ENCODE results near the gene ZC3H8.

ZC3H8 gene

DNA sequence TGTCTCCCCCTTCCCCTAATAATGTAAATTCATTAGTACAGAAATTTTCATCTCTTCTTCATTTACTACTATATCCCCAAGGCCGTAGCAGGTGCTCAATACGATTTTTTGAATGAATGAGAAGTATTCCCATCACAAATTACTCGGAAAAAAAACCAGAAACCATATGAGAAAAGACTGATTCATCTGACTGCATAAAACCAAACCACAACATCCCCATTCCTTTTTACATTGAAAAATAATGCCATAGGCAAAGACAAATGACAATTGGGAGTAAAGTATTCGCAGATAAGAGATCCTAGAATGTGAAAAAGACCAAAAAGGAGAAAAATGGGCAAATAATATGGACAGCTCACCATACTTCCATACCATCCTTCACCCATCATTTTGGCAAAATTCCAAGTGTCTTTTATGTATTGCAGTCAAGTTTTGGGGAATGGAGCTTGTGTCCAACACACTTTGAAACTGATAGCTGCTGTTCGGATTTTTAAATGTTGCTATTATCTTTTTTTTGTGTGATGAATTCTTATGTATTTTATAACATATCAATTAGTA lies 1.5 kb downstream of the ZC3H8 start:
- Histone ChIP-seq H3K36me3 (ENCODE audit: insufficient read depth, low read length) (peaks cover 14% of the 10 kb centered on the region), H3K4me3 (peak overlapping the region; percentile 98), H3K9me3 (ENCODE audit: low read depth, low read length) (no peaks in the 10 kb centered on the region), H3K27ac (no peak overlapping the region), H3K9ac (ENCODE audit: insufficient read length) (no peak overlapping the region)
- 0 out of 2 replicates have a peak, but pooled peaks have one; percentile 17 for TF ChIP-seq POLR2AphosphoS5 (IDR thresholded peaks at IDR 0.05; ENCODE audit: borderline replicate concordance, low read depth, low read length)
- TF ChIP-seq FOXP2 (optimal IDR thresholded peaks at IDR 0.05; ENCODE audit: control extremely low read depth, extremely low read length, insufficient read depth): no peak
- no peak for DNase-seq (ENCODE audit: low read depth, low spot score)

DNA sequence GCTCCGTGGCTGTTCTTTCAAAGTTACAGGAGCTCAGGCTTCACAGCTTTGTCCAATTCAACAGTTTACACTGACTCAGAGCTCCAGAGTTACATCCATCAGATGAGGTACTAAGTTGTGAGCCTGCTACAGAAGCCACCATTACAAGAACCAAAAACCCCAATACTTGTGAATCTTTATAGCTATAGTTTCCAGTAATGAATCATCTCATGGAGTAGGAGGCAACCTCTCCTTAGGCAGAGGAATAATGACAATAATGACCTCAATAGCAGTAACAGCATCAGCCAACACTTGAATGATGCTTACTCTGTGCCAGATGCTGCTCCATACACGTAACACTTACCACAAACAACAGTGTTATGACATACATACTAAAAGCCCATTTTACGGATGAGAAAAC lies 3.6 kb downstream of the ZC3H8 start:
- TF ChIP-seq EZH2 (IDR thresholded peaks at IDR 0.05): no peak
- TF ChIP-seq FOXP2 (optimal IDR thresholded peaks at IDR 0.05; ENCODE audit: control extremely low read depth, extremely low read length, insufficient read depth): no peak
- no peak for TF ChIP-seq POLR2AphosphoS5 (IDR thresholded peaks at IDR 0.05; ENCODE audit: borderline replicate concordance, low read depth, low read length)
- no peak for DNase-seq (ENCODE audit: low read depth, low spot score)
- H3K36me3 ChIP-seq (ENCODE audit: insufficient read depth, low read length): peaks cover 32% of the 10 kb centered on the region
- no peak overlapping the region for H3K4me3 ChIP-seq
- no peak overlapping the region for H3K9ac ChIP-seq (ENCODE audit: insufficient read length)
- H3K27ac ChIP-seq: no peak overlapping the region
- H3K9me3 ChIP-seq (ENCODE audit: low read depth, low read length): no peaks in the 10 kb centered on the region

DNA sequence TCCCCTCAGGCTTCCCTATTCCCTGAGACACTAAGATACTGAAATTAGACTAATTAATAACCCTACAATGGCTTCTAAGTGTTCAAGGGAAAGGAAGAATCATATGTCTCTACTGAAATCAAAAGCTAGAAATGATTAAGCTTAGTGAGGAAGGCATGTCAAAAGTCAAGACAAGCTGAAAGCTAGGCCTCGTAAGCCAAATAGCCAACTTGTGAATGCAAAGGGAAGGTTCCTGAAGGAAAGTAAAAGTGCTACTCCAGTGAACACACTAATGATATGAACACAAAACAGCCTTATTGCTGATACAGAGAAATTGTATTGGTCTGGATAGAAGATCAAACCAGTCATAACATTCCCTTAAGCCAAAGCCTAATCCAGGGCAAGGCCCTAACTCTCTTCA lies 10.0 kb downstream of the ZC3H8 start:
- no peak overlapping the region for H3K4me3 ChIP-seq
- no peak for DNase-seq (ENCODE audit: low read depth, low spot score)
- no peak overlapping the region for H3K9ac ChIP-seq (ENCODE audit: insufficient read length)
- TF ChIP-seq FOXP2 (optimal IDR thresholded peaks at IDR 0.05; ENCODE audit: control extremely low read depth, extremely low read length, insufficient read depth): no peak
- no peak for TF ChIP-seq EZH2 (IDR thresholded peaks at IDR 0.05)
- TF ChIP-seq POLR2AphosphoS5 (IDR thresholded peaks at IDR 0.05; ENCODE audit: borderline replicate concordance, low read depth, low read length): no peak
- H3K36me3 ChIP-seq (ENCODE audit: insufficient read depth, low read length): peaks cover 50% of the 10 kb centered on the region
- no peaks in the 10 kb centered on the region for H3K9me3 ChIP-seq (ENCODE audit: low read depth, low read length)
- no peak overlapping the region for H3K27ac ChIP-seq

DNA sequence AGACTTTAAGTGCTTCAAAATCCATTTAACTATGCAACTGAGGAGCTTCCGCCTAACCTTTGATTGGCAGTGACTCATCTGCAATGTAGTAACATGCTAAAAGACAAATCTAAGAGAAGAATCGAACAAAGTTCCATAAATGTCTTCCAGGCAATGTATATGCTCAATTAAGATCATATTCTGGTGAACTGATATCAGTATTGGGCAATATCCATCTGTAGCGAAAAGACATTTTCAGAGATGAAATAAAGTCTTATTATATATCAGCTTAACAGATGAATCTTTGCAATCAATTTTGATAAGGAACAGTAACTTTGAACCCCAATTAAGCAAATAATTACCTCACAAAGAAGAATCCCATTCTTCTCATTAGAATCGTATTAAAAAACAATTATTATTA lies 11.6 kb downstream of the ZC3H8 start:
- TF ChIP-seq FOXP2 (optimal IDR thresholded peaks at IDR 0.05; ENCODE audit: control extremely low read depth, extremely low read length, insufficient read depth) (no peak), EZH2 (IDR thresholded peaks at IDR 0.05) (no peak), POLR2AphosphoS5 (IDR thresholded peaks at IDR 0.05; ENCODE audit: borderline replicate concordance, low read depth, low read length) (no peak)
- Histone ChIP-seq H3K4me3 (no peak overlapping the region), H3K36me3 (ENCODE audit: insufficient read depth, low read length) (peaks cover 41% of the 10 kb centered on the region), H3K9me3 (ENCODE audit: low read depth, low read length) (no peaks in the 10 kb centered on the region), H3K9ac (ENCODE audit: insufficient read length) (no peak overlapping the region), H3K27ac (no peak overlapping the region)
- DNase-seq (ENCODE audit: low read depth, low spot score): no peak

DNA sequence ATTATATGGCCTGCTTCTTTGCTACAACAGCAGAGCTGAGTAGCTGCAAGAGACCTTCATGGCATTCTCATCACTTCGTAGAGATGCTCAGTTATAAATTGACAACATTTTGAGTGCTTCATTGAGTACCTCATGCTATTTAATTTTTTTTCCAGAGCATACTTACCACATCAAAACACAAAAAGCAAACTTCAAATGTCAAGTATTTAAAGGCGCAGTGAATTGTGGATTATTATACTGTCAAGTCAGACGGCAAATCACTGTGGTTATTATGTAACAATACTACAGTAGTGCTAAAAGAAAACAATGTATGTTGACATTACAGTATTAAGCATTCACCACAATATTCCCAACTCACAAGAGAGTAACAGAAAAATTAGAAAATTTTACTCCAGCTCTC lies 12.5 kb downstream of the ZC3H8 start:
- H3K4me3 ChIP-seq: no peak overlapping the region
- TF ChIP-seq POLR2AphosphoS5 (IDR thresholded peaks at IDR 0.05; ENCODE audit: borderline replicate concordance, low read depth, low read length): no peak
- no peak overlapping the region for H3K9ac ChIP-seq (ENCODE audit: insufficient read length)
- no peak overlapping the region for H3K27ac ChIP-seq
- H3K36me3 ChIP-seq (ENCODE audit: insufficient read depth, low read length): peaks cover 33% of the 10 kb centered on the region
- no peak for DNase-seq (ENCODE audit: low read depth, low spot score)
- no peaks in the 10 kb centered on the region for H3K9me3 ChIP-seq (ENCODE audit: low read depth, low read length)

DNA sequence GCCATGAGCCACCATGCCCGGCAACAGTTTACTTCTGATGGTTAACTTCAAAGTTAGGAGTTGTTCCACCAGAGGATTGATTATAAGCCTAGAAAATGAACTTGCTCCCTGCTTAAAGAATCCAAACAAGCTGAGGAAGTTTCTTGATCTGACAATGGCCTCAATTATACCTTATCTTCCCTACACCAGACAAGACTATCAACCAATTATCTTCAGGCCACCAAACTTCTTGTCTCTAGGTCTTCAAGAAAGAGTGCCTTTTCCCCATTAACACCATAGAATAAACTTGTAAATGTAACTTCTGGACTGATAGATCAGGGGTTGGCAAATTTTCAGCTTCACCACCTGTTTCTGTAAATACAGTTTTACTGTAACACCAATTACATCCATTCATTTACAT lies 15.0 kb downstream of the ZC3H8 start:
- H3K9me3 ChIP-seq (ENCODE audit: low read depth, low read length): no peaks in the 10 kb centered on the region
- DNase-seq (ENCODE audit: low read depth, low spot score): no peak
- TF ChIP-seq POLR2AphosphoS5 (IDR thresholded peaks at IDR 0.05; ENCODE audit: borderline replicate concordance, low read depth, low read length) (no peak), FOXP2 (optimal IDR thresholded peaks at IDR 0.05; ENCODE audit: control extremely low read depth, extremely low read length, insufficient read depth) (no peak), EZH2 (IDR thresholded peaks at IDR 0.05) (no peak)

DNA sequence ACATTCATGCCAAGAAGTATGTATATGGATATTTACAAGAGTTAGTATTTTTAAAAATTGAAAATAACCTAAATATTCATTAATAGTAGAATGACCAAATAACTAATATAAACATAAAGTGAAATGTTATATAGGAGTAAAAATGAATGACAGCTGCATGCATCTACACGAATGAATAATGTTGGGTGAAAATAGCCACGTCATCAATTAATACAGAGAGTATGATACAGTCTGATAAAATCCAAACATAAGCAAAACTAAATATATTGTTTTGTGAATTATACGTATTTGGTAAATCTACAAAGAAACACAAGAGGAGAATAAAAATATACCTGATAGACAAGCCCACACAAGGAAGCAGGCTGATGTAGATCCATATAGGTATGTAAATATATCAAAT lies 24.5 kb downstream of the ZC3H8 start:
- Histone ChIP-seq H3K36me3 (ENCODE audit: insufficient read depth, low read length) (peaks cover 12% of the 10 kb centered on the region; the same call in 1 of the 2 replicates), H3K27ac (no peak overlapping the region), H3K9me3 (ENCODE audit: low read depth, low read length) (no peaks in the 10 kb centered on the region), H3K4me3 (no peak overlapping the region), H3K9ac (ENCODE audit: insufficient read length) (no peak overlapping the region)
- TF ChIP-seq EZH2 (IDR thresholded peaks at IDR 0.05) (no peak), POLR2AphosphoS5 (IDR thresholded peaks at IDR 0.05; ENCODE audit: borderline replicate concordance, low read depth, low read length) (no peak), FOXP2 (optimal IDR thresholded peaks at IDR 0.05; ENCODE audit: control extremely low read depth, extremely low read length, insufficient read depth) (no peak)
- DNase-seq (ENCODE audit: low read depth, low spot score): no peak

More for the DNA sequence above, 15.0 kb downstream of the ZC3H8 start:
- Histone ChIP-seq H3K9ac (ENCODE audit: insufficient read length) (no peak overlapping the region), H3K4me3 (no peak overlapping the region), H3K27ac (no peak overlapping the region), H3K36me3 (ENCODE audit: insufficient read depth, low read length) (peaks cover 14% of the 10 kb centered on the region; the same call in 1 of the 2 replicates)

DNA sequence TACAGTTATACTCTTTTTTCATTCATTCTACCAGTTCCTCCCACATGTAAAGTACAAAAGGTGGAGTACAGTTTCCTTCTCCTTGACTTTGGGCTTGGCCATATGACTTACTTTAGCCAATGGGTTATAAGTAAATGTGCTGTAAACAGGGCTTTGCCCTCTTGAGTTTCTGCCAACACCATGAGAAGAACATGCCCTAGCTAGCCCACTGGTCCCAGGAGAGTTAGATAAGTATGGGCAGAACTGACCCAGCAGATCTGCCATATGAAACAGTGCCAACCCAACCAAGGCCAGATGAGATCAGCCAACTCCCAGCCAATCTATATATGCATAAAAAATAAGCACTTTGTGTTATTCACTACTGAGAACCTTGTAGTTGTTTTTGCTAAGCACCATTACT lies 25.5 kb downstream of the ZC3H8 start:
- peaks cover 12% of the 10 kb centered on the region; the same call in 1 of the 2 replicates for H3K36me3 ChIP-seq (ENCODE audit: insufficient read depth, low read length)
- no peak for TF ChIP-seq EZH2 (IDR thresholded peaks at IDR 0.05)
- TF ChIP-seq FOXP2 (optimal IDR thresholded peaks at IDR 0.05; ENCODE audit: control extremely low read depth, extremely low read length, insufficient read depth): no peak
- no peak for TF ChIP-seq POLR2AphosphoS5 (IDR thresholded peaks at IDR 0.05; ENCODE audit: borderline replicate concordance, low read depth, low read length)
- H3K4me3 ChIP-seq: no peak overlapping the region
- no peaks in the 10 kb centered on the region for H3K9me3 ChIP-seq (ENCODE audit: low read depth, low read length)
- no peak overlapping the region for H3K9ac ChIP-seq (ENCODE audit: insufficient read length)
- DNase-seq (ENCODE audit: low read depth, low spot score): no peak
- H3K27ac ChIP-seq: no peak overlapping the region

DNA sequence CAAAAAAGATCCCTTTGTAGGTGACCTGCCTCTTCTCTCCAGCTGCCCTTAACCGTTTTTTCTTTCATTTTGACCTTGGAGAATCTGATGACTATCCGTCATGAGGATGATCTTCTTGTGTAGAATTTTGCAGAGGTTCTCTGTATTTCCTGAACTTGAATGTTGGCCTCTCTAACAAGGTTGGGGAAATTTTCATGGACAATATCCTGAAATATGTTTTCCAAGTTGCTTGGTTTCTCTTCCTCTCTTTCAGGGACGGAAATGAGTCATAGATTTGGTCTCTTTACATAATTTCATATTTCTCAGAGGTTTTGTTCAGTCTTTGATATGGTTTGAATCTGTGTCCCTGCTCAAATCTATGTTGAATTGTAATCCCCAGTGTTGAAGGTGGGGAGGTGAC lies 34.0 kb downstream of the ZC3H8 start:
- no peaks in the 10 kb centered on the region; the same call in 1 of the 2 replicates for H3K9me3 ChIP-seq (ENCODE audit: low read depth, low read length)
- TF ChIP-seq POLR2AphosphoS5 (IDR thresholded peaks at IDR 0.05; ENCODE audit: borderline replicate concordance, low read depth, low read length): no peak
- no peak for TF ChIP-seq FOXP2 (optimal IDR thresholded peaks at IDR 0.05; ENCODE audit: control extremely low read depth, extremely low read length, insufficient read depth)
- TF ChIP-seq EZH2 (IDR thresholded peaks at IDR 0.05): no peak
- no peak overlapping the region for H3K4me3 ChIP-seq
- H3K27ac ChIP-seq: no peak overlapping the region
- no peak for DNase-seq (ENCODE audit: low read depth, low spot score)
- H3K9ac ChIP-seq (ENCODE audit: insufficient read length): no peak overlapping the region
- peaks cover 27% of the 10 kb centered on the region for H3K36me3 ChIP-seq (ENCODE audit: insufficient read depth, low read length)
